GM20431 (cell line): ENCODE data around the gene ZNF841.
"Not testable (repeated sequence)": the region's sequence is repeated elsewhere in the genome, so short reads cannot be mapped to it uniquely, and the experiment has no call there.

ENCODE experiments used
- in situ Hi-C: fragments of 300-500 bp; cut with MseI, MboI; formaldehyde crosslinking; loops from one replicate; pipeline ENCODE4 v1.15.0; 2020; ENCODE audit warnings: low sequenced_read_pairs; ENCODE audit not compliant: unreplicated experiment

Gene ZNF841

GRCh38 chr19:52095172-52096014, at the start of gene ZNF841:
Gene ZNF841, minus strand, starts transcription at chr19:52095765. Its CDS starts 10,964 bp downstream, at chr19:52084801.
- in situ Hi-C loops = no loop called here

DNA sequence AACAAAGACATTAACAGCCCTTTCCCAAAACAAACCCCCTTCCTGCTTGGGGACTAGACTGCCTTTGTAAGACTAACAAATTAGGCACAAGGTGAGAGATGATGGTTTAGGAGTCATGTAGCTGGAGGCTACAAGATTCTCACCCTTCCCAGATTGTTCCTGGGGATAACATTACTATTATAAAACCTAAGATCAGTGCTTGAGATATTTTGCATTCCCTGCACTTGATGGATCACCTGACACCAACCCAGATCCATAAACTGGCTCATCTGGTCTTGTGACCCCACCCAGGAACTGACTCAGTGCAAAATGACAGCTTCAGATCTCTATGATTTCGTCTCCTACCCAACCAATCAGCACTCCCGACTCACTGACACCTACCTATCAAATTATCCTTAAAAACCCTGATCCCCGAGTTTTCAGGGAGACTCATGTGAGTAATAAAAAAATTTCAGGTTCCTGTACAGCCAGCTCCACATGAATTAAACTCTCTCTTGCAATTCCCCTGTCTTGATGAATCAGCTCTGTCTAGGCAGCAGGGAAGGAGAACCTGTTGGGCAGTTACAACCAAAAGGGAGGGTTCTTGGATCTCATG, 46.5 kb upstream of the ZNF841 start:
- in situ Hi-C loops = no loop called here

- in situ Hi-C loops = no loop called here
Observed at GRCh38 chr19:52141203-52141602, 45.6 kb upstream of the ZNF841 start.

GRCh38 chr19:52140032-52140710, 44.6 kb upstream of the ZNF841 start:
- in situ Hi-C loops = no loop called here

DNA sequence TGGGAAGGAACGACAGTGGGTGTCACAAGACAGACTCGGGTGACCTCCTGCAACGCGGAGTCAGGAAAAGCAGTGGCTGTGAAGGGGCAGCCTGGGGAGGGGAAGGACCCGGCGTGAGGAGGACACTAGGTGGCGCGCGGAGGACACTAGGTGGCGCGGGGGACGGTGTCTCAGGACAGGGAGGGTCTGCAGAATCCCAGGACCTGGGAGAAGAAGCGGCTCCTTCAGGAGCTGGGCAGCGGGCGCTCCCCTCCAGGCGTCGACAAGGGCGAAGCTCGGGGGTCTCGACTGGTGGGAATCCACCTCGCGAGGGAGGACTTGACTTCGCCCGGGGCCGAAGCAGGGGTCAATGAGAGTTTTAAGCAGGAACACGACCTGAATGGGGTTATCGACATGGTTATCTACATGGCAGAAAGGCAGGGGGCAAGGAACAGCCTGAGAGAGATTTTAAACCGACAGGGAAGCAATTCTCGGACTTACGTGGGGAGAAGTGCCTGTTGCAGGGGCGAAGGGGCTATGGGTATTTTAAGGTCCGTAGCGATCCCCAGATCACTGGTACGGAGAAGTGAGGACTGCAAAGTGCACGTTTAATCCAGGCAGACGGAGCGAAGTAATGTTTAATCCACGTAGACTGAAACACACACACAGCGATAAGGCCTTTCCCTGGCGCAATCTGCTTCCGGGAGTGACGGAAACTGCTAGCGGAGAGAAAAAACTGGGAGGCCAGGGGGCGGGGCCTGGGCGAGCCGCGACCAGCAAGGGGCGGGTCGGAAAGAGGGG, 43.9 kb upstream of the ZNF841 start, which contains the start of gene ZNF616:
Gene ZNF616 (minus strand): TSS at position 687 of the 780 bp plus-strand sequence. CDS start 9,426 bp downstream, outside the sequence.
- in situ Hi-C loops = no loop called here

GRCh38 chr19:52138983-52139251, 43.4 kb upstream of the ZNF841 start:
- in situ Hi-C loops = no loop called here

GRCh38 chr19:52138278-52138982, 42.9 kb upstream of the ZNF841 start:
- in situ Hi-C loops = no loop called here

- in situ Hi-C loops = no loop called here
Observed at GRCh38 chr19:52120286-52120685, 24.7 kb upstream of the ZNF841 start.

GRCh38 chr19:52115526-52116053, 20.0 kb upstream of the ZNF841 start:
- in situ Hi-C loops = no loop called here

DNA sequence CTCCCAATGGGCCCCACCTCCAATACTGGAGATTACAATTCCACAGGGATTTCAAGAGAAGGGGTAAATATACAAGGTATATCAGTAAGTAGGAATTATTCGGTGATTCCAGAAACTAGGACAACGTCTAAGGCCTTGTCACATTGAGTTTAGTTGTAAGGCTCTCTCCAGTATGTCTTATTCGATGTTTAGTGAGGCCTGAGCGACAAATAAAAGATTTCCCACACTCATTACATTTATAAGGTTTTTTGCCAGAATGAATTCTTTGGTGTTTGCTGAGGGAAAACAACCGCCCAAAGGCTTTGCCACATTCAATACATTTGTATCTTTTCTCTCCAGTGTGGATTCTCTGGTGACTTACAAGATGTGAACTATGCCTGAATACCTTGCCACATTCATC, 19.1 kb upstream of the ZNF841 start:
- in situ Hi-C loops = no loop called here

GRCh38 chr19:52112624-52113023, 17.1 kb upstream of the ZNF841 start:
- in situ Hi-C loops = no loop called here

DNA sequence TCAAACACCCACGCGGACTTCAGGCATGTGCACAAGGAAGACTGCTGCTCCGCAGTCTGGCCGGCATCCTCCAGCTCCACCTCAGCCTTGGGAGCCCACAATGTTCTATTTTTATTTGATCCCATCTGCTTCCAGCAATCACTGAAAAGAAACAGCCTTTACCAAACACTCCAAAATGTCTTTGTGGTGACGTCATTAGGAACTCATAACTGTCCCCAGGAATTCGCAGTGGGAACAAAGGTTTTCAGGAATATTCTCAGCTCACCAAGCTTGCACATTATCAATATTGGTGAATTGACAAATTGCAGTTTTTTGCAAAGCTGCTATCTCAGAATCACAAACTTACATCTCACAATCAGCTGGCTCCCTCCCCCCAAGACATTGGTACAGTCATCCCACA, 15.2 kb upstream of the ZNF841 start:
- in situ Hi-C loops = no loop called here

- in situ Hi-C loops = no loop called here
Observed at GRCh38 chr19:52102782-52103181, 7.2 kb upstream of the ZNF841 start.

- in situ Hi-C loops = no loop called here
Observed at GRCh38 chr19:52101866-52102562, 6.4 kb upstream of the ZNF841 start.

- in situ Hi-C loops = no loop called here
Observed at GRCh38 chr19:52099497-52100138, 4.1 kb upstream of the ZNF841 start.

- in situ Hi-C loops = not testable (repeated sequence)
Observed at GRCh38 chr19:52096416-52096815, 851 bp upstream of the ZNF841 start.

- in situ Hi-C loops = no loop called here
Observed at GRCh38 chr19:52094526-52095130, 937 bp downstream of the ZNF841 start.

- in situ Hi-C loops = no loop called here
Observed at GRCh38 chr19:52086481-52086880, 9.1 kb downstream of the ZNF841 start.
